HFFc6 (cell line): Measurements from ENCODE around the gene GAL3ST3. TPM values are rescaled to one million over a fixed set of nuclear protein-coding genes. Genes with fewer than 3 reads are reported as not detected.
"Not testable (repeated sequence)": the region's sequence is repeated elsewhere in the genome, so short reads cannot be mapped to it uniquely, and the experiment has no call there.

Experiments
- DNase-seq: peaks from one replicate; pipeline ENCODE4 v3.0.0-alpha.2; 2018
- H3K27ac Mint-ChIP-seq: 2 replicates; pipeline ENCODE4 v1.8.0; 2020; ENCODE audit warnings: mild to moderate bottlenecking, mixed read lengths
- H3K27me3 Mint-ChIP-seq: 2 replicates; pipeline ENCODE4 v1.8.0; 2021; ENCODE audit warnings: mild to moderate bottlenecking, moderate library complexity, mixed read lengths; ENCODE audit not compliant: insufficient read depth
- H3K36me3 Mint-ChIP-seq: 2 replicates; pipeline ENCODE4 v1.8.0; 2021; ENCODE audit warnings: low read depth, mixed read lengths
- H3K4me1 Mint-ChIP-seq: 2 replicates; pipeline ENCODE4 v1.8.0; 2020; ENCODE audit warnings: low read depth, mixed read lengths
- H3K4me3 Mint-ChIP-seq: 2 replicates; pipeline ENCODE4 v1.8.0; 2020; ENCODE audit warnings: mild to moderate bottlenecking, moderate library complexity, mixed read lengths
- H3K9me3 Mint-ChIP-seq: 2 replicates; pipeline ENCODE4 v1.8.0; 2020; ENCODE audit warnings: mild to moderate bottlenecking, mixed read lengths
- CTCF ChIP-seq: fragments of 200-600 bp; sonication (generic); IDR thresholded peaks from 2 replicates; pipeline ENCODE4 v1.5.0; 2021; ENCODE audit warnings: antibody characterized with exemption, mild to moderate bottlenecking
- total RNA-seq, 6 experiments: library from RNA; stranded (reverse); fragmentation: NEBNext Ultra II Directional; extraction: Animal tissue kit (Norgen Biotek cat#: 25700); gene quantifications; 2 replicates in 1 of 6; 3 replicates in 5 of 6; pipeline ENCODE4 v1.2.3, GENCODE V29; 2021

The GAL3ST3 gene
- total RNA-seq, 6 experiments from 2014 or later, result 0.14 TPM; not detected in 5

GRCh38 chr11:66084821-66085475 lies 36.0 kb upstream of the GAL3ST3 start:
- Mint-ChIP-seq H3K4me1 (peaks cover 54% of the 10 kb centered on the region), H3K36me3 (peaks cover 13% of the 10 kb centered on the region; the same call in 1 of the 2 replicates), H3K9me3 (no peaks in the 10 kb centered on the region), H3K27ac (0 out of 2 replicates have a peak overlapping the region, but pooled peaks have one; percentile 29), H3K27me3 (no peaks in the 10 kb centered on the region; the same call in 1 of the 2 replicates), H3K4me3 (no peak overlapping the region)
- TF ChIP-seq CTCF, result no peak
- DNase-seq, result no peak

- Mint-ChIP-seq H3K36me3 (peaks cover 17% of the 10 kb centered on the region), H3K4me1 (peaks cover 66% of the 10 kb centered on the region), H3K9me3 (no peaks in the 10 kb centered on the region), H3K4me3 (no peak overlapping the region), H3K27ac (peak overlapping the region; percentile 29), H3K27me3 (no peaks in the 10 kb centered on the region; the same call in 1 of the 2 replicates)
- no peak for DNase-seq
- no peak for TF ChIP-seq CTCF
These were observed 34.8 kb upstream of the GAL3ST3 start for GRCh38 chr11:66083767-66084166.

GRCh38 chr11:66082946-66083698 lies 34.2 kb upstream of the GAL3ST3 start:
- Mint-ChIP-seq H3K36me3 (peaks cover 23% of the 10 kb centered on the region), H3K4me3 (no peak overlapping the region), H3K27me3 (no peaks in the 10 kb centered on the region; the same call in 1 of the 2 replicates), H3K27ac (peak overlapping the region; percentile 13; the same call in 1 of the 2 replicates), H3K4me1 (peaks cover 72% of the 10 kb centered on the region), H3K9me3 (no peaks in the 10 kb centered on the region)
- DNase-seq, result no peak
- no peak for TF ChIP-seq CTCF

GRCh38 chr11:66081505-66081904 lies 32.5 kb upstream of the GAL3ST3 start:
- TF ChIP-seq CTCF, result no peak
- Mint-ChIP-seq H3K9me3 (no peaks in the 10 kb centered on the region), H3K36me3 (peaks cover 31% of the 10 kb centered on the region), H3K4me1 (peaks cover 88% of the 10 kb centered on the region), H3K4me3 (peak overlapping the region; percentile 27; the same call in 1 of the 2 replicates), H3K27ac (peak overlapping the region; percentile 76), H3K27me3 (no peaks in the 10 kb centered on the region)
- DNase-seq, result no peak

GRCh38 chr11:66080055-66080817 lies 31.3 kb upstream of the GAL3ST3 start:
- Mint-ChIP-seq H3K4me1 (peaks cover 87% of the 10 kb centered on the region), H3K27me3 (no peaks in the 10 kb centered on the region), H3K9me3 (no peaks in the 10 kb centered on the region), H3K4me3 (peak overlapping the region; percentile 54), H3K36me3 (peaks cover 38% of the 10 kb centered on the region), H3K27ac (peak overlapping the region; percentile 76)
- no peak for TF ChIP-seq CTCF
- peak; percentile 74 for DNase-seq

GRCh38 chr11:66078949-66079348 lies 30.0 kb upstream of the GAL3ST3 start:
- H3K4me3 Mint-ChIP-seq, H3K9me3 Mint-ChIP-seq, DNase-seq, H3K27ac Mint-ChIP-seq, H3K27me3 Mint-ChIP-seq: not testable (repeated sequence)
- Mint-ChIP-seq H3K4me1 (peaks cover 74% of the 10 kb centered on the region), H3K36me3 (peaks cover 42% of the 10 kb centered on the region)
